Testis (tissue), 3 donors: Measurements from ENCODE around the gene FOXO6. TPM values are rescaled to one million over a fixed set of nuclear protein-coding genes. Genes with fewer than 3 reads are reported as not detected.

Experiments
- DNase-seq: peaks from one replicate; pipeline ENCODE4 v3.0.0-alpha.2; 2019
- H3K27ac ChIP-seq, 2 donors: fragments of 200-600 bp; sonication (generic); one replicate each; pipeline ENCODE4 v1.5.1; 2019
- H3K27me3 ChIP-seq: fragments of 200-600 bp; sonication (generic); one replicate; pipeline ENCODE4 v1.5.1; 2019
- H3K36me3 ChIP-seq: fragments of 200-600 bp; sonication (generic); one replicate; pipeline ENCODE4 v1.5.1; 2017; ENCODE audit warnings: low read depth; ENCODE audit errors: missing control alignments
- H3K4me1 ChIP-seq: fragments of 200-600 bp; sonication (generic); one replicate; pipeline ENCODE4 v1.5.1; 2019
- H3K4me3 ChIP-seq, 2 donors: fragments of 200-600 bp; sonication (generic); one replicate each; pipeline ENCODE4 v1.5.1; 2017 to 2019
- H3K9me3 ChIP-seq: fragments of 200-600 bp; sonication (generic); one replicate; pipeline ENCODE4 v1.5.1; 2017
- CTCF ChIP-seq, 3 experiments: fragments of 450-650 bp in 2 of 3; fragments of 200-600 bp in 1 of 3; sonication (generic) in 1 of 3; IDR thresholded peaks; one replicate each; pipeline ENCODE4 v1.5.1; 2016 to 2019; ENCODE audit warnings: antibody characterized with exemption in 3 of 3, mild to moderate bottlenecking in 2 of 3, moderate library complexity in 1 of 3
- POLR2A ChIP-seq: fragments of 450-650 bp; IDR thresholded peaks from one replicate; pipeline ENCODE4 v1.6.1; 2017; ENCODE audit warnings: antibody characterized with exemption, mild to moderate bottlenecking, moderate library complexity
- WGBS, 2 donors: methylation state at CpG; one replicate each; pipeline ENCODE4 v1.1.5; 2018; 5-methylcytosine and 5-hydroxymethylcytosine counted together
- intact Hi-C: fragments of 100-400 bp; cut with DNase I; formaldehyde crosslinking; loops from one replicate; pipeline ENCODE4 v1.15.1; 2023; ENCODE audit warnings: low total_unique reads
- polyA plus RNA-seq: library from polyadenylated mRNA; stranded (reverse); fragments of 350-450 nt; fragmentation: Illumina TruSeq; extraction: RNeasy Lipid Tissue Mini Kit (QIAGEN cat#74804); gene quantifications from one replicate; pipeline ENCODE4 v1.2.3, GENCODE V29; 2014; ENCODE audit warnings: low read depth, low replicate concordance; ENCODE audit not compliant: insufficient read depth
- total RNA-seq, 2 donors: library from RNA; depleted of rRNA; stranded (reverse); fragments of >200 nt; gene quantifications; one replicate each; pipeline ENCODE4 v1.2.3, GENCODE V29; 2016

FOXO6 gene
- total and polyA plus RNA-seq, 3 donors from 2014 or later, result 2.4 to 4.5 (median 3.8) TPM

- no peaks in the 10 kb centered on the region for H3K36me3 ChIP-seq
- peak; percentile 51 for DNase-seq
- WGBS, 2 donors, result 43 to 62% methylated on average over 10 to 12 of the region's 12 CpGs
- H3K4me1 ChIP-seq, result peaks cover 24% of the 10 kb centered on the region
- no peak overlapping the region for H3K4me3 ChIP-seq
- intact Hi-C loops, result no loop called here
- H3K9me3 ChIP-seq, result no peaks in the 10 kb centered on the region
- no peaks in the 10 kb centered on the region for H3K27me3 ChIP-seq
- TF ChIP-seq POLR2A, result no peak
- TF ChIP-seq CTCF (IDR thresholded peaks at IDR 0.05), result no peak
- peak overlapping the region in 1 of 2 donors; percentile 57 for H3K27ac ChIP-seq
Observed at GRCh38 chr1:41319807-41320711, 41.2 kb upstream of the FOXO6 start.

- H3K4me3 ChIP-seq, result no peak overlapping the region
- DNase-seq, result no peak
- intact Hi-C loops, result no loop called here
- no peaks in the 10 kb centered on the region for H3K27me3 ChIP-seq
- 66 to 74% methylated on average over 18 to 21 of the region's 21 CpGs for WGBS, 2 donors
- no peaks in the 10 kb centered on the region for H3K9me3 ChIP-seq
- peak overlapping the region in 1 of 2 donors; percentile 41 for H3K27ac ChIP-seq
- H3K36me3 ChIP-seq, result no peaks in the 10 kb centered on the region
- TF ChIP-seq CTCF (IDR thresholded peaks at IDR 0.05), result no peak
- TF ChIP-seq POLR2A, result no peak
- H3K4me1 ChIP-seq, result peaks cover 23% of the 10 kb centered on the region
Observed at GRCh38 chr1:41320895-41321676, 40.1 kb upstream of the FOXO6 start.

- no peaks in the 10 kb centered on the region for H3K9me3 ChIP-seq
- no peak overlapping the region for H3K27ac ChIP-seq
- intact Hi-C loops, result no loop called here
- no peak for DNase-seq
- H3K4me3 ChIP-seq, result no peak overlapping the region
- H3K36me3 ChIP-seq, result no peaks in the 10 kb centered on the region
- H3K27me3 ChIP-seq, result no peaks in the 10 kb centered on the region
- 90 to 98% methylated on average over 6 to 8 of the region's 8 CpGs for WGBS, 2 donors
- TF ChIP-seq CTCF (IDR thresholded peaks at IDR 0.05), result no peak
- no peak for TF ChIP-seq POLR2A
- peaks cover 23% of the 10 kb centered on the region for H3K4me1 ChIP-seq
Observed at GRCh38 chr1:41322101-41322661, 39.1 kb upstream of the FOXO6 start.

DNA sequence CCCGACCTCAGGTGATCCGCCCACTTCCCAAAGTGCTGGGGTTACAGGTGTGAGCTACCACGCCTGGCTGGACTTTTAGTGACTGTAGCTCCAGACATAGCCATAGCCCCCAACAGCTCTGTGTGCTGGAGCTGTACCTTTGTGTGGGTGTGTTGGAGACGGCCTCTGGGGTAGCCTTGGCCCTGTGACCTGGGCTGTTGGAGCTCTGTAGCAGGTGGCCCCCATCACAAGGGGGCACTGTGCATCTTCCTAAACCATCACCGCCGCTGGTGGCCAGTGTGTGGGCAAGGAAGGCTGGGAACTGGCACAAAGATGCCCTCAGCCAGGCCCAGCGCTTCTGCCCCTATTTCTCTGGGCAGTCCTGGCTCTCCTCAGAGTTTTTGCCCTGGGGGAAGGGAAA, 38.4 kb upstream of the FOXO6 start:
- Histone ChIP-seq H3K27ac (no peak overlapping the region), H3K4me3 (no peak overlapping the region), H3K9me3 (no peaks in the 10 kb centered on the region), H3K36me3 (no peaks in the 10 kb centered on the region), H3K4me1 (peaks cover 23% of the 10 kb centered on the region), H3K27me3 (no peaks in the 10 kb centered on the region)
- 80 to 83% methylated on average over 5 to 7 of the region's 7 CpGs for WGBS, 2 donors
- peak; percentile 69 for DNase-seq
- TF ChIP-seq CTCF (IDR thresholded peaks at IDR 0.05), result peak in 1 of 3 experiments; percentile 21
- TF ChIP-seq POLR2A, result no peak
- intact Hi-C loops, result no loop called here
